HG02610 (cell line): ENCODE results near the gene BAIAP2L2.
"Not testable (repeated sequence)": the region's sequence is repeated elsewhere in the genome, so short reads cannot be mapped to it uniquely, and the experiment has no call there.

Experiments
- ATAC-seq: cut with Tn5 transposase; IDR thresholded peaks from one replicate; pipeline ENCODE4 v1.9.1; 2021; ENCODE audit warnings: mild to moderate bottlenecking, moderate library complexity; ENCODE audit not compliant: unreplicated experiment

Gene BAIAP2L2

DNA sequence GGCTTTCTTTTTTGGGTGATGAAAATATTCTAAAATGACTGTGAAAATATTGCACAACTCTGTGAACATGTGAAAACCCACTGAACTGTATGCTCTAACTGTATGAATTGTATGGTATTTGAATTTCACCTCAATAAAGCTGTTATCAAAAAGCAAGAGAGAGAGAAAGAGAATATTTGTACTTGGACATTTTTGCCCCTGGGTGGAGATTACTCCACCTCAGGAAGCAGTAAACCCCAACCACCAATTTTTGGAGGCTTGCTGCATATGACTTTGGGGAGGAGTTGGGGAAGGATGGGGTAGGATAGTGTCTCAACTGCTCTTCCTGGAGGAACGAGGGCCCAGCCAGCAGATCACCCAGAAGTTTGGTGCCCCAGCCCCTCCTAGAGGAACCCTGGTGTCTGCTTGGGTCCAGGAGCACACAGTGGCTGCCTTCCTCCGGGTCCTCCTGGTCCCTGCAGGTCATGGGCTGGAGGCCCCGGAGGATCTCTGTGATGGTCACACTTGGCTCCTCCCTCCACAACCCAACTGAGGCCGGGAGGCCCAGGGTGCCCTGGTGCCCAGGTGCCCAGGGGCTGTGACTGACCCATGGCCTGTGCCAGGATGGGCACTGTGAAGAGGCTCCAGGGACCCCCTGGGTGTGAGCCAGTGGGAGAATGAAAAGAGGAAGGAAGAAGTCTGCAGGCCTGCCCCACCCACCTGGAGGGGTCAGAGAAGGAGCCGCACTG, 68.6 kb downstream of the BAIAP2L2 start:
- ATAC-seq = no peak

DNA sequence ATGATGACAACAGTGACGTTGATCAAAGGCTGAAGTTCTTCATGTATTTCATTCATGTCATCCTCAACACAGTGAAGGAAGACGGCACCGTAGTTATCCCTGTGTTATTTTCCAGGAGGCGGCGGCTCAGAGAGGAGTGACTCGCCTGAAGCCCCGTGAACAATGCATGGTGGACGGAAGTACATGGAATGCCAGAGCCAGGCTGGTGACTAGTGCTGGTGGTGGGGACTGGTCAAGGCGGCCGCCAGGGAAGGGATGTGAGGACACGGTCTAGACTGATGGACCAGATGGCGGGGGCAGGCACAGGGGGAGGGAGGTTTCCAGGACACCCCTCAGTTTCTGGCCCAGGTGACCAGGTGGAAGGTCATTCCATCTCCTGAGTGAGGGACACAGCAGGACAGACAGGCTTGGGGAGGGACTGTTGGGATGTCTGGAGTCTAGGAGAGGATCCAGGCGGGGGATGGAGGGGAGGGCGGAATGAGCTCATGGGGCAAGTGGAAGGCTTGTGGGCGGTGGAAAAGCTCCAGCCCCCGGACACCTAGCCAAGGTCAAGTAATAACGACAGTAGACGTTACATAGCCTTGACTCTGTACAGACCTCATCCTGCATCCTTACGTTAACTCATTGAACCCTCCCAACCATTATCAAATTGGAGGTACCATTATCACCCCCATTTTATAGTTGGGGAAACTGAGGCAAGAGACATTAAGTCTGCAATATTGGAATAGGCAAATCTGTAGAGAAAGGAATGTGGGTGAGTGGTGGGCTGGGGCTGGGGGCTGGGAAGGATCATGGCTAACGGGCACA, 69.3 kb downstream of the BAIAP2L2 start:
- ATAC-seq = no peak

DNA sequence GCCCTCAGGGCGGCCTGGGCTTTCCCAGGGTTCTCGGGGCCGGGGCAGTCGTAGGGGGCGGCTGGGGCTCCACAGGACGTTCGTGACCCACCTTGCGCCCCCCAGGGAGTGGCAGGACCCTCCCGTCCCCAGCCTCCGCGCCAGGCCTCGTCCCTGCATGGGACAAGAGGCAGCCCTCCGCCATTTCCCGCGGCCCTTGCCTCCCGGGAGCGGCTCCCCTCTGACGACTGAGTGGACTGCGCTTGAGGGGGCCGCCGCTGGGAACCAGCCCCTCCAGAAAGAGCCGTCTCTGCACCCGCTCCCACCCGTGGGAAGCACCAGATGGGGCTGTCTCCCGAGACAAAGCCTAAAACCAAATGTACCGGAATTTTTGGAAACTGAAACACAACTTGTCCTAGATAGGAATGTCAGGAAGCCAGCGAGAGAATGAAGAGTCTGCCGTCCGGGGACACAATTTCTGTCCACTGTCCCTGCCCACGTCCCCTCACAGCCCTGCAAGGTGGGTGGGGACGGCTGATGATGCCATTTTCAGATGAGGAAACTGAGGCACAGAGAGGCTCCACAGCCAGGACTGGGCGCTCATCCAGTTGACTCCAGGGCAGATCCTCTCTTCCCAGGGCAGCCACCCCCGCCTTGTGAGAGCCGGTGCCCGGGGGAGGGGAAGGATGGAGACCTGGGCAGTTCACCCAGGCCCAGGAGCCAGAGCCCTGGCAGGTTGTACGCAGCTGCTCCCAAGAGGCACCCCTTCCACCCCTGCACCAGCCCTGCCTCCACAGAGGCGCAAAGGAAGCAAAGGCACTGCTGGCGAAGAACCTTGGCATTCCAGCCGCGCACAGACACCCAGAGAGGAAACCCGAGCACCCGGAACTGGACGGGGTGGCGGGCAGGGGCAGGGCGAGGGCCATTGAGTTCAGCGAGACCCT, 71.3 kb downstream of the BAIAP2L2 start:
- no peak for ATAC-seq

DNA sequence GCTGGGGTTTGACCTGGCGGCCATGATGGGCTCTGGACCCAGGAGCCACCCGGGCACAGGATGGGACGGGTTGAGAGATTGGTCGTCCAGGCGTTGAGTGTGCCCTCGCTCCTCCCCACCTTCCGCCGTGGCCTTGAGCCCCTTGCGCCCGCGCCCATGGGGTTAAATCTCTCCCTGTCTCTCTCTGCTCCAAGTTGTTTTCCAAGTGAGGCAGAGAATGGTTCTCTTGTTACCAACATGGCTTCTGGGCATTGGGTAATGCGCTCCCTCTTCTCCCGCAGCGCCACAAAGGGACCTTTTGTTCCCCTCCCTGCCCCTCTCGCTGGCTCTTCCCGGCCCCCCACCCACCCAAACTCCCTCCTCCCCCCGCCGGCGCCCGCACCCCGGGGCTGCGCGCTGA, 72.1 kb downstream of the BAIAP2L2 start:
- ATAC-seq = no peak

DNA sequence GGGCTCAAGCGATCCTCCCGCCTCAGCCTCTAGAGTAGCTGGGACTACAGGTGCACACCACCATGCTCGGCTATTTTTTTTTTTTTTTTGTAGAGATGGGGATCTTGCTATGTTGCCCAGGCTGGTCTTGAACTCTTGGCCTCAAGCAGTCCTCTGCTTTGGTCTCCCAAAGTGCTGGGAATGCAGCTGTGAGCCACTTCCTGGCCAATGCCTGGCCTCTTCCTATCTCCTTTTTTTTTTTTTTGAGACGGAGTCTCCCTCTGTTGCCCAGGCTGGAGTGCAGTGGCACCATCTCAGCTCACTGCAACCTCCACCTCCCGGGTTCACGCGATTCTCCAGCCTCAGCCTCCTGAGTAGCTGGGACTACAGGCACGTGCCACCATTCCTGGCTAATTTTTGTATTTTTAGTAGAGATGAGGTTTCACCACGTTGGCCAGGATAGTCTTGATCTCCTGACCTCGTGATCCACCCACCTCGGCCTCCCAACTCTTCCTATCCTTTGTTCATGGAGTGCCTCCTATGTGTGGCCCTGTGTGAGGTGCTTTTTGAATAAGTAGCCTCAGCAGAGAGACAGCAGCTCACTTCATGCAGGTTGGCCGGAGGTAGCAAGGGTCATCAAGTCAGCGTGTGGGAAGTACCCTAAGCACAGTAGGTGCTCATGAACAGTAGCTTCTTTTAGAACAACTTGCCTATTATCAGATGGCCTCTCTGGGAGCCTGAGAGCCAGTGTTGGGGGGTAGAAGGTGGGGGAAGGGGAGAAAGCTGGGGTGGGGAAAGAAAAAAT, 72.9 kb downstream of the BAIAP2L2 start:
- not testable (repeated sequence) for ATAC-seq

DNA sequence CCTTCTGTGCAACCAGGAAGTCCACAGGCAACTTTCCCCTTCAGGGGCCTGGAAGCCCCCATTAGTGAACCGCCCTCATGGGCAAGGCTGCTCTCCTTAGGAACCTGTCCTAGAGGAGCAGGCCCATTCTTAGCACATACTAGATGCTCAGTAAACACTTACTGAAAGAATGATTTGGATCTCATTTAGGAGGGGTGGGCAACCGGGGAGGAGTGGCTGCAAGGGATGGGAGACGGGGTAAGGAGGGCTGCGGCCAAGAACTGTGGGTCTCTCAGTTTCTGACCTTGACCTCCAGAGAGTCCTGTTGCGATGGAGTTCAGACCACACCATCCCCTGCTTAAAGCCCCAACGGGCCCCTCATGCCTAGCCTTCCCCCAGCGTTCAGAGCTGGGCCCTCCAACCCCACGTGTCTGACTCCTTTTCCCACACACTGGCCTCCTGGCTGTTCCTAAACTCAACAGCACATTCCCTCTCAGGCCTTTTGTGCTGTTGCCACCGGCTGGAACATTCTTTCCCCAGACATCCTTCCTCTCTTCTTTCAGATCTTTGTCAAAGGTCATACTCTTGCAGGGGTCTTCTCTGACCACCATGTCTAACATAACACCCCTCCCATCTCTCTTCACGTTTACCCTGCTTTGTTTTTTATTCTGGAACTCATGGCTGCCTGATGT, 74.0 kb downstream of the BAIAP2L2 start:
- no peak for ATAC-seq

DNA sequence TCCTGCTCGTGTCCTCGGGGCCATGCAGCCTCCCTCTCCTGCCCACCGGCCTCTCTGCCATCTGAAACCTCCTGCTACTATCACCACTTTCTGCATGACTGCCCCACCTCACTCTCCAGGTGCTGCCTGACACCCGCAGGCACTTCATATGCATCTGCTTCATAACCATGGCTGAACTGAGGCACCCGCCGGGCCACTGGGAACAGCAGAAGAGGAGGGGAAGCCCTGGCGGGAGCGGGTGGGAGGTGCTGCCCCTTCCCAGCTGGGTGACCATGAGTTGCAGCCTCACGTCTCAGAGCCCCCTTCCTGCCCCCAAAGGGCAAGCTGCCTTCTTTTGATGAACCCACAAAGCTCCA, 75.0 kb downstream of the BAIAP2L2 start:
- ATAC-seq = no peak
